ENCODE measurements around the gene WIZ.
A peak's percentile ranks its signal among the peaks of the same experiment; 100 is the strongest.

WIZ gene

GRCh38 chr19:15421136-15421695 is 28.5 kb downstream of the WIZ start:
- Histone ChIP-seq H3K27me3 (no peaks in the 10 kb centered on the region), H3K4me3 (ENCODE audit: low read depth, low read length) (no peak overlapping the region), H3K4me1 (peaks cover 14% of the 10 kb centered on the region), H3K9me3 (no peaks in the 10 kb centered on the region; the same call in 1 of the 2 replicates), H3K36me3 (peaks cover 49% of the 10 kb centered on the region)
- TF ChIP-seq, protein P1, sequence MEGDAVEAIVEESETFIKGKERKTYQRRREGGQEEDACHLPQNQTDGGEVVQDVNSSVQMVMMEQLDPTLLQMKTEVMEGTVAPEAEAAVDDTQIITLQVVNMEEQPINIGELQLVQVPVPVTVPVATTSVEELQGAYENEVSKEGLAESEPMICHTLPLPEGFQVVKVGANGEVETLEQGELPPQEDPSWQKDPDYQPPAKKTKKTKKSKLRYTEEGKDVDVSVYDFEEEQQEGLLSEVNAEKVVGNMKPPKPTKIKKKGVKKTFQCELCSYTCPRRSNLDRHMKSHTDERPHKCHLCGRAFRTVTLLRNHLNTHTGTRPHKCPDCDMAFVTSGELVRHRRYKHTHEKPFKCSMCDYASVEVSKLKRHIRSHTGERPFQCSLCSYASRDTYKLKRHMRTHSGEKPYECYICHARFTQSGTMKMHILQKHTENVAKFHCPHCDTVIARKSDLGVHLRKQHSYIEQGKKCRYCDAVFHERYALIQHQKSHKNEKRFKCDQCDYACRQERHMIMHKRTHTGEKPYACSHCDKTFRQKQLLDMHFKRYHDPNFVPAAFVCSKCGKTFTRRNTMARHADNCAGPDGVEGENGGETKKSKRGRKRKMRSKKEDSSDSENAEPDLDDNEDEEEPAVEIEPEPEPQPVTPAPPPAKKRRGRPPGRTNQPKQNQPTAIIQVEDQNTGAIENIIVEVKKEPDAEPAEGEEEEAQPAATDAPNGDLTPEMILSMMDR (IDR thresholded peaks at IDR 0.05; ENCODE audit: low read depth, low read length) = no peak
- DNase-seq = no peak

- TF ChIP-seq, protein P1 (IDR thresholded peaks at IDR 0.05; ENCODE audit: low read depth, low read length) = no peak
- H3K36me3 ChIP-seq = peaks cover 50% of the 10 kb centered on the region
- peak overlapping the region; percentile 44 for H3K4me3 ChIP-seq (ENCODE audit: low read depth, low read length)
- H3K9me3 ChIP-seq = no peaks in the 10 kb centered on the region; the same call in 1 of the 2 replicates
- DNase-seq = no peak
- H3K4me1 ChIP-seq = peaks cover 14% of the 10 kb centered on the region
- H3K27me3 ChIP-seq = no peaks in the 10 kb centered on the region
These were observed 30.2 kb downstream of the WIZ start for GRCh38 chr19:15419413-15420025.

- H3K4me1 ChIP-seq = peaks cover 14% of the 10 kb centered on the region
These were observed 31.0 kb downstream of the WIZ start, which contains the start of gene AKAP8L for GRCh38 chr19:15418579-15419412. Gene AKAP8L (minus strand): TSS chr19:15418988. CDS start chr19:15418923, 65 bp downstream.

GRCh38 chr19:15418231-15418578 is 31.6 kb downstream of the WIZ start:
- DNase-seq = peak; percentile 42
- Histone ChIP-seq H3K36me3 (peaks cover 37% of the 10 kb centered on the region), H3K4me1 (peaks cover 14% of the 10 kb centered on the region), H3K9me3 (no peaks in the 10 kb centered on the region), H3K27me3 (no peaks in the 10 kb centered on the region), H3K4me3 (ENCODE audit: low read depth, low read length) (peak overlapping the region; percentile 99)
- TF ChIP-seq, protein P1 (IDR thresholded peaks at IDR 0.05; ENCODE audit: low read depth, low read length) = no peak

More at GRCh38 chr19:15418579-15419412, 31.0 kb downstream of the WIZ start, which contains the start of gene AKAP8L:
- Histone ChIP-seq H3K36me3 (peaks cover 43% of the 10 kb centered on the region), H3K27me3 (no peaks in the 10 kb centered on the region), H3K4me3 (ENCODE audit: low read depth, low read length) (peak within 1 kb of the TSS; percentile 99), H3K9me3 (no peaks in the 10 kb centered on the region; the same call in 1 of the 2 replicates)
- DNase-seq = peak; percentile 99
- TF ChIP-seq, protein P1 (IDR thresholded peaks at IDR 0.05; ENCODE audit: low read depth, low read length) = peak; percentile 77

DNA sequence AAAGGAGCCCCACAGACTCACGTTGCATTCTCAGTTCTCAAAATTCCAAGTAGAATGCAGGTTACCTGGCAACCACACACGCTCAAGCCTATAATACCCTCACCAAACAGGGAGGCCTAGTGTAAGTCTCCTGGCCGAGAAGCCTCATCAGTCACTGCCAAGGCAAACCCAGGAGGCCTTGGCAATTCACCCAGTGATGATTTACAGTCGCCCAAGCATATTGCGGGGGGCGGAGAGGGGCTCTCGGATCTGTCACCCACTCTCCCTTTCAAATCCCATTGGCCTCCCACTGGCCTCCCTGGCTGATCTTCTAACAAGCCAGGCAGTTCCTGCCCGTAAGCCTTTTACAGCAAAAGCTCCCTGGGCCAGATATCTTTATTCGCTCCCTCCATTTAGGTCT is 32.1 kb downstream of the WIZ start:
- H3K4me3 ChIP-seq (ENCODE audit: low read depth, low read length) = peak overlapping the region; percentile 99
- peaks cover 34% of the 10 kb centered on the region for H3K36me3 ChIP-seq
- TF ChIP-seq, protein P1 (IDR thresholded peaks at IDR 0.05; ENCODE audit: low read depth, low read length) = no peak
- no peaks in the 10 kb centered on the region for H3K9me3 ChIP-seq
- peaks cover 14% of the 10 kb centered on the region for H3K4me1 ChIP-seq
- no peak for DNase-seq
- no peaks in the 10 kb centered on the region for H3K27me3 ChIP-seq

Data from BE2C (cell line).